ENCODE data around the gene PADI6.
"Not testable (repeated sequence)": the region's sequence is repeated elsewhere in the genome, so short reads cannot be mapped to it uniquely, and the experiment has no call there.

The PADI6 gene

GRCh38 chr1:17405898-17406759 lies 34.1 kb downstream of the PADI6 start:
- no peak overlapping the region for H3K27ac ChIP-seq (ENCODE audit: extremely low read depth, low read depth, low read length)
- H3K4me1 ChIP-seq (ENCODE audit: control insufficient read depth, insufficient read depth, low read length), result no peaks in the 10 kb centered on the region
- H3K36me3 ChIP-seq (ENCODE audit: control insufficient read depth in 2 of 2, insufficient read depth in 1 of 2, low read length in 2 of 2), result peaks cover under 1 to 54% of the 10 kb centered on the region in 2 experiments; a peak in 2 of 3 replicates
- POLR2A ChIA-PET, result interaction anchor here (1.3 kb wide), 1 partner anchor 40 kb away, joined by 3 read pairs; no protein-coding TSS in a partner anchor
- CTCF ChIA-PET, result interaction anchor here (0.6 to 2.2 kb wide), 18 partner anchors 10 to 1258 kb away, joined by 3 to 8 read pairs (median 4); no protein-coding TSS in a partner anchor
- no peak overlapping the region for H3K4me3 ChIP-seq (ENCODE audit: low read depth, low read length)
- no peaks in the 10 kb centered on the region for H3K9me3 ChIP-seq (ENCODE audit: control insufficient read depth, insufficient read depth, low read depth, low read length)
- TF ChIP-seq PRDM10 (tag by site-specific recombination; IDR thresholded peaks at IDR 0.05) (peak; percentile 60; the same call in 1 of the 2 replicates), MYNN (tag by site-specific recombination; IDR thresholded peaks at IDR 0.05; ENCODE audit: borderline replicate concordance) (no peak), ZNF175 (tag by site-specific recombination; IDR thresholded peaks at IDR 0.05) (no peak), SP7 (tag by site-specific recombination; IDR thresholded peaks at IDR 0.05) (no peak), GLIS2 (tag by site-specific recombination; IDR thresholded peaks at IDR 0.05) (0 out of 2 replicates have a peak, but pooled peaks have one; percentile 32), ZNF600 (tag by site-specific recombination; IDR thresholded peaks at IDR 0.05) (peak; percentile 71), PATZ1 (tag by site-specific recombination; IDR thresholded peaks at IDR 0.05) (peak; percentile 56), ZBTB17 (tag by site-specific recombination; IDR thresholded peaks at IDR 0.05) (0 out of 2 replicates have a peak, but pooled peaks have one; percentile 32), ZNF624 (tag by site-specific recombination; IDR thresholded peaks at IDR 0.05) (no peak), CTCF (tag by site-specific recombination; IDR thresholded peaks at IDR 0.05) (peak; percentile 91), ZBTB48 (tag by site-specific recombination; IDR thresholded peaks at IDR 0.05) (peak; percentile 33; the same call in 1 of the 2 replicates)

GRCh38 chr1:17406760-17407475 lies 34.9 kb downstream of the PADI6 start:
- POLR2A ChIA-PET, result interaction anchor here (1.3 kb wide), 1 partner anchor 40 kb away, joined by 3 read pairs; no protein-coding TSS in a partner anchor
- H3K9me3 ChIP-seq (ENCODE audit: control insufficient read depth, insufficient read depth, low read depth, low read length); H3K4me1 ChIP-seq (ENCODE audit: control insufficient read depth, insufficient read depth, low read length); H3K27ac ChIP-seq (ENCODE audit: extremely low read depth, low read depth, low read length); H3K4me3 ChIP-seq (ENCODE audit: low read depth, low read length): not testable (repeated sequence)
- CTCF ChIA-PET, result interaction anchor here (0.6 to 2.2 kb wide), 17 partner anchors 10 to 1257 kb away, joined by 3 to 8 read pairs (median 4); no protein-coding TSS in a partner anchor
- H3K36me3 ChIP-seq (ENCODE audit: control insufficient read depth in 2 of 2, insufficient read depth in 1 of 2, low read length in 2 of 2), result peaks cover 8 to 62% of the 10 kb centered on the region in 2 experiments
